Neural cell (in vitro differentiated cells): ENCODE data around the gene TSPAN11.

Experiments used
- EP300 ChIP-seq: fragments of 450-650 bp; conservative IDR thresholded peaks from 2 replicates; pipeline ENCODE4 v1.6.1; 2014; ENCODE audit warnings: antibody characterized with exemption, mild to moderate bottlenecking, moderate library complexity; ENCODE audit not compliant: poor library complexity, severe bottlenecking
- EZH2 ChIP-seq: fragments of 200-600, 300-800 bp; shearing (Covaris generic), sonication (generic); IDR thresholded peaks from 2 replicates; pipeline ENCODE4 v1.6.1; 2014; ENCODE audit warnings: antibody characterized with exemption, low read length, borderline replicate concordance, mild to moderate bottlenecking; ENCODE audit not compliant: insufficient read depth, poor library complexity, severe bottlenecking
- POLR2AphosphoS5 ChIP-seq: IDR thresholded peaks from 2 replicates; pipeline ENCODE4 v1.6.1; 2012
- SMC3 ChIP-seq: fragments of 450-650 bp; conservative IDR thresholded peaks from 2 replicates; pipeline ENCODE4 v1.6.1; 2014; ENCODE audit warnings: antibody characterized with exemption, mild to moderate bottlenecking, moderate library complexity; ENCODE audit not compliant: poor library complexity
- TAF1 ChIP-seq: IDR thresholded peaks from 2 replicates; pipeline ENCODE4 v1.6.1; 2012; ENCODE audit warnings: low read depth
- TF ChIP-seq, protein P1 (sequence below): fragments of 450-650 bp; IDR thresholded peaks from 2 replicates; pipeline ENCODE4 v1.5.1; 2014; ENCODE audit warnings: antibody characterized with exemption, mild to moderate bottlenecking, moderate library complexity; ENCODE audit not compliant: poor library complexity, severe bottlenecking

DNA sequence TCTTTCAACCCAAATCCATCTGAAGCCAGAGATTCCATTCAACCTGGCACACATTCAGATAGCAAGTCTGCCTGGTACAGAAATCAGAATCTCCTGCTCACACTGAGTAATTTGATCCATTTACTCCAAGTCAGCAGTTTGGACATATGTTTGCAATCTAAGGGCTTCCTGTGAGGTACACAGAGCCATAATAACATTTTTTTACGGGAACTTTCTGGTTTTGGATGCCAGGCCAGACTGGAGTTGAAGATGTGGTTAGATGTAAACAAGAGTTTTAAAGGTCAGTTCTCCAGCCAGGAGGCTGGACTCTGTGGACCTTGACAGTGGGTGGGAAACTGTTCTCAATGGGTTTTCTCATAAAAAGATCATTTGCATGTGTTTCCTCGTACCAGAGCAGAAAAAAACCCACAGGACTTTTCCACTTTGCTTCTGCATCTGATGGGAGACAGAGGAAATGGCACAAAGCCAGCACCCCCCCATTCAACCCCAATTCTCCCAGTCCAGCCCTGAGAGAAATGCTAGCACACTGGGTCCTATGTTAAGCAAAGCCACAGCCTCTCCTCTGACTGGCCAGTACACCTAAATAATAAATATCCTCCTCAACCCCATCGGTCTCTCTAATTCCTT, 17.7 kb upstream of the TSPAN11 start:
- TF ChIP-seq, protein P1, sequence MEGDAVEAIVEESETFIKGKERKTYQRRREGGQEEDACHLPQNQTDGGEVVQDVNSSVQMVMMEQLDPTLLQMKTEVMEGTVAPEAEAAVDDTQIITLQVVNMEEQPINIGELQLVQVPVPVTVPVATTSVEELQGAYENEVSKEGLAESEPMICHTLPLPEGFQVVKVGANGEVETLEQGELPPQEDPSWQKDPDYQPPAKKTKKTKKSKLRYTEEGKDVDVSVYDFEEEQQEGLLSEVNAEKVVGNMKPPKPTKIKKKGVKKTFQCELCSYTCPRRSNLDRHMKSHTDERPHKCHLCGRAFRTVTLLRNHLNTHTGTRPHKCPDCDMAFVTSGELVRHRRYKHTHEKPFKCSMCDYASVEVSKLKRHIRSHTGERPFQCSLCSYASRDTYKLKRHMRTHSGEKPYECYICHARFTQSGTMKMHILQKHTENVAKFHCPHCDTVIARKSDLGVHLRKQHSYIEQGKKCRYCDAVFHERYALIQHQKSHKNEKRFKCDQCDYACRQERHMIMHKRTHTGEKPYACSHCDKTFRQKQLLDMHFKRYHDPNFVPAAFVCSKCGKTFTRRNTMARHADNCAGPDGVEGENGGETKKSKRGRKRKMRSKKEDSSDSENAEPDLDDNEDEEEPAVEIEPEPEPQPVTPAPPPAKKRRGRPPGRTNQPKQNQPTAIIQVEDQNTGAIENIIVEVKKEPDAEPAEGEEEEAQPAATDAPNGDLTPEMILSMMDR = no peak
- TF ChIP-seq SMC3 (no peak), POLR2AphosphoS5 (no peak), EP300 (no peak), TAF1 (no peak), EZH2 (no peak)
